K562 (cell line): ENCODE data around the gene RNF150. TPM values are rescaled to one million over a fixed set of nuclear protein-coding genes. Genes with fewer than 3 reads are reported as not detected.

Experiments used
- CBX2 ChIP-seq: fragments of 200-600 bp; sonication (generic); IDR thresholded peaks from one replicate; pipeline ENCODE4 v1.6.1; 2012; ENCODE audit warnings: mild to moderate bottlenecking, low read length, inconsistent platforms; ENCODE audit not compliant: insufficient read depth, poor library complexity, severe bottlenecking
- CCAR2 ChIP-seq: fragments of 200-400 bp; formaldehyde crosslinking; IDR thresholded peaks from 2 replicates; pipeline ENCODE4 v1.6.1; 2017; ENCODE audit warnings: mild to moderate bottlenecking, low read depth, low read length
- DMBX1 ChIP-seq: fragments of 250-450 bp; sonication (Bioruptor Pico); IDR thresholded peaks from 2 replicates; pipeline ENCODE4 v1.8.0; 2022; ENCODE audit warnings: inconsistent platforms, mild to moderate bottlenecking, moderate library complexity, borderline replicate concordance
- ETV5 ChIP-seq: sonication (generic); formaldehyde crosslinking; IDR thresholded peaks from 2 replicates; pipeline ENCODE4 v1.4.0; 2020; ENCODE audit warnings: low read depth, mild to moderate bottlenecking, missing genetic modification reagents
- FOXA3 ChIP-seq, 2 experiments: fragments of 450-650 bp in 1 of 2; sonication (generic) in 1 of 2; formaldehyde crosslinking; IDR thresholded peaks in 1 of 2; conservative IDR thresholded peaks in 1 of 2; 2 replicates each; pipeline versions ENCODE4 v1.4.0 to v1.8.0; 2020 to 2022; ENCODE audit warnings: mild to moderate bottlenecking in 2 of 2, missing genetic modification reagents in 1 of 2
- FOXJ3 ChIP-seq: sonication (generic); formaldehyde crosslinking; IDR thresholded peaks from 2 replicates; pipeline ENCODE4 v1.4.0; 2020; ENCODE audit warnings: mild to moderate bottlenecking, missing genetic modification reagents
- HMGN3 ChIP-seq: IDR thresholded peaks from 2 replicates; pipeline ENCODE4 v1.6.1; 2011; ENCODE audit warnings: borderline replicate concordance, low read depth, mild to moderate bottlenecking, mixed read lengths, low read length; ENCODE audit not compliant: insufficient read length; ENCODE audit errors: extremely low read depth
- HOXB6 ChIP-seq: fragments of 250-450 bp; sonication (Bioruptor Pico); IDR thresholded peaks from 2 replicates; pipeline ENCODE4 v1.5.1; 2022; ENCODE audit warnings: mild to moderate bottlenecking, borderline replicate concordance
- NFRKB ChIP-seq: fragments of 450-650 bp; IDR thresholded peaks from 2 replicates; pipeline ENCODE4 v1.6.1; 2016; ENCODE audit warnings: low read depth
- RAD21 ChIP-seq, 2 experiments: fragments of 250-450 bp in 1 of 2; fragments of 450-650 bp in 1 of 2; sonication (Bioruptor Pico) in 1 of 2; formaldehyde crosslinking in 1 of 2; IDR thresholded peaks in 1 of 2; conservative IDR thresholded peaks in 1 of 2; 2 replicates each; pipeline versions ENCODE4 v1.4.0 to v1.8.0; 2020 to 2022; ENCODE audit warnings: mild to moderate bottlenecking in 2 of 2, moderate library complexity in 1 of 2
- SETDB1 ChIP-seq: IDR thresholded peaks from one replicate; pipeline ENCODE4 v1.6.1; 2012; ENCODE audit warnings: low read length, control low read depth, inconsistent platforms
- SIN3A ChIP-seq, 2 experiments: fragments of 150-350 bp in 1 of 2; IDR thresholded peaks; 2 replicates each; pipeline ENCODE4 v1.6.1; 2011 to 2016; ENCODE audit warnings: borderline replicate concordance in 2 of 2, low read depth in 2 of 2, low read length in 2 of 2, mild to moderate bottlenecking in 2 of 2, moderate library complexity in 2 of 2; ENCODE audit not compliant: control insufficient read depth in 1 of 2
- SMC3 ChIP-seq: conservative IDR thresholded peaks from 2 replicates; pipeline ENCODE4 v1.6.1; 2011; ENCODE audit warnings: low read depth, low read length, improper control_type of control experiment; ENCODE audit not compliant: insufficient read depth
- TFAM ChIP-seq: fragments of 250-450 bp; sonication (Bioruptor Pico); conservative IDR thresholded peaks from 2 replicates; pipeline ENCODE4 v1.5.0; 2021; ENCODE audit warnings: mild to moderate bottlenecking, moderate library complexity
- ZNF121 ChIP-seq: sonication (generic); formaldehyde crosslinking; conservative IDR thresholded peaks from 2 replicates; pipeline ENCODE4 v1.8.0; 2022; ENCODE audit warnings: missing genetic modification reagents
- ZNF274 ChIP-seq: IDR thresholded peaks from 2 replicates; pipeline ENCODE4 v1.6.1; 2011; ENCODE audit warnings: low read depth, mild to moderate bottlenecking, low read length, moderate library complexity, borderline replicate concordance
- ZNF311 ChIP-seq: fragments of 250-450 bp; sonication (Bioruptor Pico); IDR thresholded peaks from 2 replicates; pipeline ENCODE4 v1.4.0; 2020; ENCODE audit warnings: mild to moderate bottlenecking, moderate library complexity
- ZNF561 ChIP-seq: fragments of 450-650 bp; formaldehyde crosslinking; conservative IDR thresholded peaks from 2 replicates; pipeline ENCODE4 v1.4.0; 2020; ENCODE audit warnings: mild to moderate bottlenecking, moderate library complexity
- ZNF699 ChIP-seq: fragments of 250-450 bp; sonication (Bioruptor Pico); IDR thresholded peaks from 2 replicates; pipeline ENCODE4 v1.8.0; 2021; ENCODE audit warnings: mild to moderate bottlenecking, moderate library complexity; ENCODE audit not compliant: insufficient replicate concordance
- polyA plus RNA-seq, 8 experiments: library from polyadenylated mRNA; depleted of rRNA in 4 of 8; stranded (reverse) in 5 of 8; unstranded in 3 of 8; fragments of >200 nt; fragmentation: Nextera tagmentation in 2 of 8; fragmentation: Illumina TruSeq in 1 of 8; extraction: Ambion mirVana in 2 of 8; extraction: Trizol in 1 of 8; gene quantifications; 2 replicates each; pipeline versions ENCODE4 v1.2.1 to v1.2.3, GENCODE V29; 2011 to 2014; ENCODE audit warnings: inconsistent platforms in 1 of 8, missing spikeins in 1 of 8
- total RNA-seq, 7 experiments: library from RNA; depleted of rRNA in 6 of 7; stranded (reverse); fragments of >200 nt in 6 of 7; fragmentation: Illumina TruSeq in 2 of 7; extraction: Trizol in 2 of 7; gene quantifications; 2 replicates each; pipeline versions ENCODE4 v1.2.1 to v1.2.3, GENCODE V29; 2011 to 2021; ENCODE audit warnings: low replicate concordance in 1 of 7
- TF ChIP-seq, protein P1 (sequence below), 3 experiments: fragments of 200-800 bp in 1 of 3; fragments of 250-450 bp in 1 of 3; fragments of 450-650 bp in 1 of 3; sonication (Bioruptor Pico) in 1 of 3; sonication (Bioruptor generic) in 1 of 3; formaldehyde crosslinking in 1 of 3; IDR thresholded peaks; 2 replicates each; pipeline versions ENCODE4 v1.6.1 to v1.8.0; 2016 to 2022; ENCODE audit warnings: mild to moderate bottlenecking in 2 of 3, missing genetic modification characterization in 2 of 3, missing compliant biosample characterization in 1 of 3, moderate library complexity in 1 of 3
- TF ChIP-seq, protein P2 (sequence below), 2 experiments: fragments of 200-800 bp in 1 of 2; sonication (Bioruptor generic) in 1 of 2; sonication (generic) in 1 of 2; formaldehyde crosslinking in 1 of 2; IDR thresholded peaks in 1 of 2; conservative IDR thresholded peaks in 1 of 2; 2 replicates each; pipeline versions ENCODE4 v1.5.0 to v1.6.1; 2016 to 2020; ENCODE audit warnings: missing compliant biosample characterization in 1 of 2, missing genetic modification characterization in 1 of 2, missing genetic modification reagents in 1 of 2

The RNF150 gene
- total and polyA plus RNA-seq, 9 of the 15 experiments (the other 6 are each of a cell fraction or from before 2014, with no cell fraction given), result 0.09 TPM; not detected in 8

DNA sequence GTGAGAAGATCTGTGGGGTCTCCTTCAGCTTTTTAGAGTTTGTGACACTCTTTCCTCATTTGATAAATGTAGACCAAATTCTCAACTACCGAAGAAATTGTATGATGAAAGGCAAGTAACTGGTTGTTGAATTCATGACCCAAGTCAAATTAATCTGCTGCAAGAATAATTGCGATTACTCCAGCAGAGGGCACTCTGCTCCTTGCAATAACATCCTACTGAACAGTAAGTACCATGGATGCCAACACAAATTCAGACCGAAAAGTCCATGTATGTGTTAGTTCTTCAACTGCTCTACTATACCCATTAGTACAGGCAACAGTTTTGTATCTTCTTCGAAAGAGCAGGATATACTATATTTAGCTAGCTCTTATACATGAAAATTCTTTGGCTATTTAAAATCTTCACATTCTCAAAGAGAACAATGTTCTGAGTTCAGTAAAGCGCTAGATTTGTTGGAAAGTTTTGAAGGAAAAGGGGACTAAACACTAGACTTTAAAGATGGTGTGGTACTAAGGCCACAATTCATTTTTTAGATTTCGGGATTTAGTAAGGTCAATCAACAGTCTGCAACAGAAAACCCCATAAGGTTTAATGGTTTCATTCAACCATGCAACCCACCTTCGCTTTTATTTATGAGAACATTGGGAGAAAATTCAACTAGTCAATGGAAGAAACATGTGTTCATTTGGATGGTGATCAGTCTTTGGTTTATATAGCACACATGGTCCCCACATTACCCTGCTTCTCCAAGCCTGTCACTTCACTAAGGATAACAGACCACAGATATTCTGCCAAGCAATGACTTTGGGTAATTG, 271.7 kb downstream of the RNF150 start (continued):
- TF ChIP-seq, protein P1, sequence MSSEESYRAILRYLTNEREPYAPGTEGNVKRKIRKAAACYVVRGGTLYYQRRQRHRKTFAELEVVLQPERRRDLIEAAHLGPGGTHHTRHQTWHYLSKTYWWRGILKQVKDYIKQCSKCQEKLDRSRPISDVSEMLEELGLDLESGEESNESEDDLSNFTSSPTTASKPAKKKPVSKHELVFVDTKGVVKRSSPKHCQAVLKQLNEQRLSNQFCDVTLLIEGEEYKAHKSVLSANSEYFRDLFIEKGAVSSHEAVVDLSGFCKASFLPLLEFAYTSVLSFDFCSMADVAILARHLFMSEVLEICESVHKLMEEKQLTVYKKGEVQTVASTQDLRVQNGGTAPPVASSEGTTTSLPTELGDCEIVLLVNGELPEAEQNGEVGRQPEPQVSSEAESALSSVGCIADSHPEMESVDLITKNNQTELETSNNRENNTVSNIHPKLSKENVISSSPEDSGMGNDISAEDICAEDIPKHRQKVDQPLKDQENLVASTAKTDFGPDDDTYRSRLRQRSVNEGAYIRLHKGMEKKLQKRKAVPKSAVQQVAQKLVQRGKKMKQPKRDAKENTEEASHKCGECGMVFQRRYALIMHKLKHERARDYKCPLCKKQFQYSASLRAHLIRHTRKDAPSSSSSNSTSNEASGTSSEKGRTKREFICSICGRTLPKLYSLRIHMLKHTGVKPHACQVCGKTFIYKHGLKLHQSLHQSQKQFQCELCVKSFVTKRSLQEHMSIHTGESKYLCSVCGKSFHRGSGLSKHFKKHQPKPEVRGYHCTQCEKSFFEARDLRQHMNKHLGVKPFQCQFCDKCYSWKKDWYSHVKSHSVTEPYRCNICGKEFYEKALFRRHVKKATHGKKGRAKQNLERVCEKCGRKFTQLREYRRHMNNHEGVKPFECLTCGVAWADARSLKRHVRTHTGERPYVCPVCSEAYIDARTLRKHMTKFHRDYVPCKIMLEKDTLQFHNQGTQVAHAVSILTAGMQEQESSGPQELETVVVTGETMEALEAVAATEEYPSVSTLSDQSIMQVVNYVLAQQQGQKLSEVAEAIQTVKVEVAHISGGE (CRISPR knock-in tag; IDR thresholded peaks at IDR 0.05), result no peak
- TF ChIP-seq HOXB6 (no peak), NFRKB (no peak), ZNF274 (no peak), FOXJ3 (CRISPR knock-in tag) (no peak), SIN3A (IDR thresholded peaks at IDR 0.05; ENCODE audit: borderline replicate concordance in 2 of 2, control insufficient read depth in 1 of 2, low read depth in 2 of 2, low read length in 2 of 2) (no peak), ZNF311 (no peak), SMC3 (peak; percentile 71), TFAM (CRISPR knock-in tag) (no peak), ZNF699 (CRISPR knock-in tag) (no peak), SETDB1 (no peak), DMBX1 (CRISPR knock-in tag) (no peak), CCAR2 (no peak), ZNF561 (CRISPR knock-in tag) (no peak), HMGN3 (no peak), ZNF121 (CRISPR knock-in tag) (no peak), CBX2 (no peak), ETV5 (no peak), RAD21 (CRISPR knock-in tag; conservative IDR thresholded peaks at IDR 0.05 in 1 of 2, IDR thresholded peaks at IDR 0.05 in 1 of 2) (peak; percentile 76 to 85), FOXA3 (CRISPR knock-in tag; conservative IDR thresholded peaks at IDR 0.05 in 1 of 2, IDR thresholded peaks at IDR 0.05 in 1 of 2) (no peak)
- TF ChIP-seq, protein P2, sequence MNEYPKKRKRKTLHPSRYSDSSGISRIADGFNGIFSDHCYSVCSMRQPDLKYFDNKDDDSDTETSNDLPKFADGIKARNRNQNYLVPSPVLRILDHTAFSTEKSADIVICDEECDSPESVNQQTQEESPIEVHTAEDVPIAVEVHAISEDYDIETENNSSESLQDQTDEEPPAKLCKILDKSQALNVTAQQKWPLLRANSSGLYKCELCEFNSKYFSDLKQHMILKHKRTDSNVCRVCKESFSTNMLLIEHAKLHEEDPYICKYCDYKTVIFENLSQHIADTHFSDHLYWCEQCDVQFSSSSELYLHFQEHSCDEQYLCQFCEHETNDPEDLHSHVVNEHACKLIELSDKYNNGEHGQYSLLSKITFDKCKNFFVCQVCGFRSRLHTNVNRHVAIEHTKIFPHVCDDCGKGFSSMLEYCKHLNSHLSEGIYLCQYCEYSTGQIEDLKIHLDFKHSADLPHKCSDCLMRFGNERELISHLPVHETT (CRISPR knock-in tag; conservative IDR thresholded peaks at IDR 0.05 in 1 of 2, IDR thresholded peaks at IDR 0.05 in 1 of 2), result no peak
